Epithelial cell of esophagus (primary cell): Measurements from ENCODE around the gene AVPR2.

Source experiments
- DNase-seq: peaks from one replicate; pipeline ENCODE4 v3.0.0; 2010; ENCODE audit warnings: low read depth
- H3K4me3 ChIP-seq: 2 replicates; pipeline ENCODE4 v1.5.1; 2011; ENCODE audit warnings: mild to moderate bottlenecking, low read length, control low read depth
- CTCF ChIP-seq: IDR thresholded peaks from 2 replicates; pipeline ENCODE4 v1.5.1; 2011; ENCODE audit warnings: low read depth, mild to moderate bottlenecking, low read length, control low read depth, inconsistent platforms; ENCODE audit not compliant: insufficient read depth; ENCODE audit errors: missing control alignments

AVPR2 gene

GRCh38 chrX:153913211-153913610 lies 8.7 kb downstream of the AVPR2 start:
- DNase-seq: no peak
- no peak overlapping the region for H3K4me3 ChIP-seq
- TF ChIP-seq CTCF: no peak

GRCh38 chrX:153913701-153914100 lies 9.2 kb downstream of the AVPR2 start:
- H3K4me3 ChIP-seq: no peak overlapping the region
- DNase-seq: no peak
- TF ChIP-seq CTCF: no peak

- TF ChIP-seq CTCF: no peak
- H3K4me3 ChIP-seq: no peak overlapping the region
- peak; percentile 51 for DNase-seq
Observed at GRCh38 chrX:153917869-153918268, 13.4 kb downstream of the AVPR2 start.

GRCh38 chrX:153919281-153919680 lies 14.8 kb downstream of the AVPR2 start:
- H3K4me3 ChIP-seq: no peak overlapping the region
- TF ChIP-seq CTCF: no peak
- no peak for DNase-seq

GRCh38 chrX:153920546-153920945 lies 16.1 kb downstream of the AVPR2 start:
- DNase-seq: no peak
- H3K4me3 ChIP-seq: no peak overlapping the region
- TF ChIP-seq CTCF: no peak

GRCh38 chrX:153921070-153921469 lies 16.6 kb downstream of the AVPR2 start:
- DNase-seq: no peak
- no peak overlapping the region for H3K4me3 ChIP-seq
- no peak for TF ChIP-seq CTCF

- no peak for DNase-seq
- no peak overlapping the region for H3K4me3 ChIP-seq
- no peak for TF ChIP-seq CTCF
Observed at GRCh38 chrX:153921511-153922446, 17.3 kb downstream of the AVPR2 start.
